Activated CD4-positive, alpha-beta memory T cell treated with anti-CD3 and anti-CD28 coated beads, Interleukin-2, amount 10 ng/mL, durations not matched to agents 7 days and 5 days (primary cell): ENCODE measurements around the gene ARHGAP26. TPM values are rescaled to one million over a fixed set of nuclear protein-coding genes. Genes with fewer than 3 reads are reported as not detected.

Experiments used
- CTCF ChIA-PET: fragments of 350-600 bp; sonication (Branson Sonifier 250); formaldehyde crosslinking; loops from one replicate; lab custom pipeline; 2021; ENCODE audit warnings: antibody characterized with exemption, inconsistent platforms; lab: Charles Lee
- POLR2A ChIA-PET: fragments of 350-600 bp; sonication (Branson Sonifier 250); formaldehyde crosslinking; loops from one replicate; lab custom pipeline; 2021; ENCODE audit warnings: antibody characterized with exemption; lab: Charles Lee
- DNase-seq: peaks from one replicate; pipeline ENCODE4 v3.0.0-alpha.2; 2020
- H3K27ac Mint-ChIP-seq: one replicate; pipeline ENCODE4 v1.8.0; 2021; ENCODE audit warnings: mild to moderate bottlenecking, mixed read lengths
- H3K27me3 Mint-ChIP-seq: one replicate; pipeline ENCODE4 v1.8.0; 2021; ENCODE audit warnings: mixed read lengths
- H3K36me3 Mint-ChIP-seq: one replicate; pipeline ENCODE4 v1.8.0; 2021; ENCODE audit warnings: low read depth, mixed read lengths
- H3K4me1 Mint-ChIP-seq: one replicate; pipeline ENCODE4 v1.8.0; 2021; ENCODE audit warnings: mixed read lengths
- H3K4me3 Mint-ChIP-seq: one replicate; pipeline ENCODE4 v1.8.0; 2021; ENCODE audit warnings: mild to moderate bottlenecking, mixed read lengths
- H3K9me3 Mint-ChIP-seq: one replicate; pipeline ENCODE4 v1.8.0; 2021; ENCODE audit warnings: mixed read lengths
- total RNA-seq, 2 experiments: library from RNA; stranded (reverse); gene quantifications; one replicate each; pipeline ENCODE4 v1.2.3, GENCODE V29; 2021

Gene ARHGAP26
- total RNA-seq, 2 experiments from 2014 or later = 14.8 to 17.1 TPM

DNA sequence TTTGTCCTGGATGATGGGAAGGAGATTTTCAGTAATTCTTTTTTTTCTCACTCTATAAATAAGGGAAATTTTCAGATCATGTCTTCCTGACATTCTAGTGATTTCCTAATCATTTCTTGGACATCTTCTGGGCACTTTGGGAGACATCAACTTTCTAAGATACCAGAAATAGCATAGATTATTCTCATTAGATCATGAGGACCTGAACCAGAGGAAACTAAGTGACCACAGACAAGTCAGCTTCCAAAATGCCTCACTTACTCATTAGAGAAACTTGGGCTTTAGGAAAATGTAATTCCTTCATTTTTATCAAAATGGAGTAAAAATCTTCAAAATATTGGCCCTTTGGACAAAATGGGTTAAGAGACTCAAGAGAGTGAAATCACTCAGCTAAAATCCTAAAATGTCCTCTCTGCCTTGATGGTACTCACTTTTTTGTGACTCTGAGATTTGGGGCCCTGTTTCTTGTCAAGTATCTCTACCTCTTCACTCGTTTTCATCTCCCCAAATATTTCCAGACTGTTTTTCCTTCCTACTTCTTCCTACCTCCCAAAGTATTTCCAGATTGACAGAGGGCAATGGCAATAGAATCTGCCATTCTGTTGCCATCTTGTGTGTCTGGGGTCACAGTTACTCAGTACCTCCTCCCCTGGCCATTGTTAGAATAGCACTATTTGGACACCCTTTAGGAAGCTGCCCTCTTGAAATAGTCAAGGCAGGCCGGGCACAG, 438.8 kb downstream of the ARHGAP26 start:
- CTCF ChIA-PET = no interaction called here

GRCh38 chr5:143209881-143210395, 439.8 kb downstream of the ARHGAP26 start:
- no peaks in the 10 kb centered on the region for H3K9me3 Mint-ChIP-seq
- ChIA-PET CTCF (no interaction called here), POLR2A (no interaction called here)
- DNase-seq = no peak
- H3K4me3 Mint-ChIP-seq = no peak overlapping the region
- H3K36me3 Mint-ChIP-seq = peaks cover 4% of the 10 kb centered on the region
- H3K4me1 Mint-ChIP-seq = peaks cover 40% of the 10 kb centered on the region
- H3K27ac Mint-ChIP-seq = no peak overlapping the region
- peaks cover 2% of the 10 kb centered on the region for H3K27me3 Mint-ChIP-seq

More for the DNA sequence above, 438.8 kb downstream of the ARHGAP26 start:
- DNase-seq = no peak
- POLR2A ChIA-PET = no interaction called here
- Mint-ChIP-seq H3K36me3 (peaks cover 4% of the 10 kb centered on the region), H3K27ac (no peak overlapping the region), H3K9me3 (no peaks in the 10 kb centered on the region), H3K4me3 (no peak overlapping the region), H3K4me1 (peaks cover 32% of the 10 kb centered on the region), H3K27me3 (peaks cover 2% of the 10 kb centered on the region)

- no peak for DNase-seq
- peaks cover 39% of the 10 kb centered on the region for H3K4me1 Mint-ChIP-seq
- H3K27me3 Mint-ChIP-seq = peaks cover 2% of the 10 kb centered on the region
- no peaks in the 10 kb centered on the region for H3K9me3 Mint-ChIP-seq
- ChIA-PET CTCF (no interaction called here), POLR2A (no interaction called here)
- H3K27ac Mint-ChIP-seq = no peak overlapping the region
- H3K36me3 Mint-ChIP-seq = peaks cover 7% of the 10 kb centered on the region
- H3K4me3 Mint-ChIP-seq = no peak overlapping the region
Observed at GRCh38 chr5:143210576-143210975, 440.4 kb downstream of the ARHGAP26 start.

GRCh38 chr5:143212261-143212660, 442.1 kb downstream of the ARHGAP26 start:
- POLR2A ChIA-PET = interaction anchor here (0.8 kb wide), 1 partner anchor 26 kb away, joined by 3 read pairs; no protein-coding TSS in a partner anchor
- H3K4me3 Mint-ChIP-seq = no peak overlapping the region

GRCh38 chr5:143213231-143213850, 443.2 kb downstream of the ARHGAP26 start:
- peaks cover 2% of the 10 kb centered on the region for H3K27me3 Mint-ChIP-seq
- H3K4me3 Mint-ChIP-seq = no peak overlapping the region
- H3K9me3 Mint-ChIP-seq = no peaks in the 10 kb centered on the region
- peak overlapping the region; percentile 53 for H3K27ac Mint-ChIP-seq
- DNase-seq = no peak
- H3K4me1 Mint-ChIP-seq = peaks cover 46% of the 10 kb centered on the region
- ChIA-PET POLR2A (interaction anchor here (0.9 to 1.3 kb wide), 3 partner anchors 10 to 18 kb away, joined by 3 to 7 read pairs (median 5); no protein-coding TSS in a partner anchor), CTCF (no interaction called here)
- peaks cover 10% of the 10 kb centered on the region for H3K36me3 Mint-ChIP-seq

More at GRCh38 chr5:143212261-143212660, 442.1 kb downstream of the ARHGAP26 start:
- H3K9me3 Mint-ChIP-seq = no peaks in the 10 kb centered on the region
- H3K36me3 Mint-ChIP-seq = peaks cover 14% of the 10 kb centered on the region
- CTCF ChIA-PET = no interaction called here
- peaks cover 39% of the 10 kb centered on the region for H3K4me1 Mint-ChIP-seq
- H3K27ac Mint-ChIP-seq = no peak overlapping the region
- H3K27me3 Mint-ChIP-seq = peaks cover 2% of the 10 kb centered on the region
- DNase-seq = no peak

GRCh38 chr5:143213851-143214363, 443.7 kb downstream of the ARHGAP26 start:
- Mint-ChIP-seq H3K27me3 (peaks cover 2% of the 10 kb centered on the region), H3K9me3 (no peaks in the 10 kb centered on the region), H3K27ac (peak overlapping the region; percentile 53), H3K4me3 (no peak overlapping the region), H3K4me1 (peaks cover 50% of the 10 kb centered on the region), H3K36me3 (peaks cover 10% of the 10 kb centered on the region)
- ChIA-PET POLR2A (interaction anchor here (0.9 to 1.3 kb wide), 3 partner anchors 9 to 17 kb away, joined by 3 to 7 read pairs (median 5); no protein-coding TSS in a partner anchor), CTCF (interaction anchor here (0.7 kb wide), 1 partner anchor 614 kb away, joined by 5 read pairs; no protein-coding TSS in a partner anchor)
- DNase-seq = no peak

DNA sequence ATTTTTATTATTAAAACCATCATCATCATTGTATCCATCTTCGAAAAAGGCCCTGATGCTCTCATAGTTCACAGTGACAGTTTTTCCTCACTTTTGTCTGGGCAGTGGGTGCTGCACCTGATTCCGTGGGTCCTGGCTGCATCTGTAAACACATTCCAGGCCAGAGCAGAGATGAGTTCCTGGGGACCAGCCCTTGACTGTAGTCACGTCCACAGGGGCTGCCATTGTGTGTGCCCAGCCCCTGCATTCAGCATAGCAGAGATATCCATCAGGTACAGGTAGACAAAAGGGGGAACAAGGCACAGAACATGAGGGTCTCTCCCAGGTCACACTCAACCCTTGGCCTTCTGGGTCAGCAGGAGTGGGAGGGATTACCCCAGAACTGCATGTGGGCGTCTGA, 444.3 kb downstream of the ARHGAP26 start:
- CTCF ChIA-PET = interaction anchor here (0.7 kb wide), 1 partner anchor 613 kb away, joined by 5 read pairs; no protein-coding TSS in a partner anchor
- H3K36me3 Mint-ChIP-seq = peaks cover 10% of the 10 kb centered on the region
- peaks cover 53% of the 10 kb centered on the region for H3K4me1 Mint-ChIP-seq
- no peak overlapping the region for H3K27ac Mint-ChIP-seq
- POLR2A ChIA-PET = interaction anchor here (1.1 to 1.3 kb wide), 3 partner anchors 8 to 15 kb away, joined by 3 to 7 read pairs (median 5); no protein-coding TSS in a partner anchor
- DNase-seq = no peak
- no peak overlapping the region for H3K4me3 Mint-ChIP-seq
- H3K9me3 Mint-ChIP-seq = no peaks in the 10 kb centered on the region
- H3K27me3 Mint-ChIP-seq = peaks cover 2% of the 10 kb centered on the region

DNA sequence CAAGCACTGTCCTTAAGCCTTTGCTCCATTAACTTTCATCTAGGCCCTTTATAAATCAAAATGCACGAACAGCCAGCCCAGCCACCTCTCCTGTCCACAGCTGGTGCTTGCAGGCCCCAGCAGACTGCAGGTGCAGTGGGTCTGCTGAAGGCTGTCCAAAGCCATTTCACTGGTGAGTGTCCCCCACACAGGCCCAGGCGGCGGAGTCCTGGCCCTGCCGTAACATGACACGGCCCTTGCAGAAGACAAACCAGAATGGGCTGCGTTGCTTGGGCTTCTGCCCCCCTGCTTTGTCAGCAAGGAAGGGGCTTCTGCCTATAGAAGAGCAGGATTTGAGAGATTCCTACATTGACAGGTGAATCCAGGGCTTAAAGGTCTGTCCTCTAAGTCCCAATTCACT, 444.7 kb downstream of the ARHGAP26 start:
- peaks cover 2% of the 10 kb centered on the region for H3K27me3 Mint-ChIP-seq
- CTCF ChIA-PET = no interaction called here
- POLR2A ChIA-PET = interaction anchor here (1.1 kb wide), 1 partner anchor 14 kb away, joined by 3 read pairs; no protein-coding TSS in a partner anchor
- DNase-seq = no peak
- H3K9me3 Mint-ChIP-seq = no peaks in the 10 kb centered on the region
- no peak overlapping the region for H3K4me3 Mint-ChIP-seq
- no peak overlapping the region for H3K27ac Mint-ChIP-seq
- H3K4me1 Mint-ChIP-seq = peaks cover 54% of the 10 kb centered on the region
- peaks cover 10% of the 10 kb centered on the region for H3K36me3 Mint-ChIP-seq

- Mint-ChIP-seq H3K9me3 (no peaks in the 10 kb centered on the region), H3K27ac (no peak overlapping the region), H3K27me3 (peaks cover 2% of the 10 kb centered on the region), H3K4me3 (no peak overlapping the region), H3K4me1 (peaks cover 62% of the 10 kb centered on the region), H3K36me3 (peaks cover 10% of the 10 kb centered on the region)
- ChIA-PET CTCF (no interaction called here), POLR2A (interaction anchor here (0.7 to 1.1 kb wide), 2 partner anchors 14 to 63 kb away, joined by 3 read pairs; no protein-coding TSS in a partner anchor)
- no peak for DNase-seq
Observed at GRCh38 chr5:143215690-143216089, 445.5 kb downstream of the ARHGAP26 start.

DNA sequence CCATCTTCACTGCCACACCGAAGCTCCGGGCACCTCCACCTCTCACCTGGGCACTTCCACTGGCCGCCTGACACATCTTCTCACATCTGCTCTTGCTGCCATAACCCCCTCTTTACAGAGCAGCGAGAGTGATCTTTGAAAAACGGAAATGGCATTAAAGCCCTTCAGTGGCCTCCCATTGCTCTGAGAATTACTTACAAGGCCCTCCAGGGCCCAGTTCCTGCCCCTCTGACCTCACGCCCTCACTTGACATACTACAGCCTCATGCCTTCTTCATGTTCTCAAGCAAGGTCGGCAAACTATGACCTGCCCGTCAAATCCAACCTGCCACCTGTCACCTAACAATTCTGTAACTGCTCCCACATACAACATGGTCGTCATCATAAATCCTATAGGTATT, 446.0 kb downstream of the ARHGAP26 start:
- H3K27me3 Mint-ChIP-seq = peaks cover 2% of the 10 kb centered on the region
- peaks cover 10% of the 10 kb centered on the region for H3K36me3 Mint-ChIP-seq
- no peaks in the 10 kb centered on the region for H3K9me3 Mint-ChIP-seq
- H3K4me1 Mint-ChIP-seq = peaks cover 67% of the 10 kb centered on the region
- ChIA-PET POLR2A (interaction anchor here (0.6 to 0.7 kb wide), 2 partner anchors 10 to 63 kb away, joined by 3 to 4 read pairs; no protein-coding TSS in a partner anchor), CTCF (no interaction called here)
- DNase-seq = no peak
- no peak overlapping the region for H3K4me3 Mint-ChIP-seq
- no peak overlapping the region for H3K27ac Mint-ChIP-seq

DNA sequence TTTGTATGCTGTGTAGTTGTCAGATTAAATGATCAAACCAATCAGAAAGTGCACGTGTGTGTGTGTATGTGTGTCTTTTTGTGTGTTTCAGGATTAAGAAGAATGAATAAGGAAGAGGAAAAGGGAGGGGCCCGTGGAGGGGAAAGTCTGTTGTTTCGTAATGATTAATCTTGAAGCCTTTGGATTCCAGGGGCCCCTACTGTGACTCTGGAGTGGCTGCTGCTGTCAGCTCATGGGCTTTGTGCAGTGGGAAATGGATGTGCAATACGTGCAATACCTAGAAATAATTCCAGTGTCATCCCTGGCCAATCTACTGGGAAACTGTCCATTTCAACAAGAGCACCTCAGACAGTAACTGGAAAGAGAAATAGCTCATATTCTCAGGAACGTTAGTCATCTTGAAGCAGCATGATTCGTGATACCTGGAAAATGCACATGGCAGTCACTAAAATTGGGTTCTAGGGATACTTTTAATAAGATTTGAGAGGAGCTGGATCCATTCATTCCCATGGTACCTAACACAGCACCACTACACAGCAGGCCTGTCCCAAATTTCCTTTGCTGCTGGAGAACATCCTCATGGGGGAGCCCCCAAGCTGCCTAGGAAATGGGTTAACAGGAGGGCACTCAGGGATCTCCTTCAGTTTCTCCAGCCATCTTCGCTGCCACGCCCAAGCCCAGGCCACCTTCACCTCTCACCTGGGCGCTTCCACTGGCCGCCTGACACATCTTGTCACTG, 447.1 kb downstream of the ARHGAP26 start:
- Mint-ChIP-seq H3K4me3 (no peak overlapping the region), H3K4me1 (peaks cover 76% of the 10 kb centered on the region), H3K27me3 (no peaks in the 10 kb centered on the region), H3K9me3 (no peaks in the 10 kb centered on the region), H3K36me3 (peaks cover 10% of the 10 kb centered on the region), H3K27ac (peak overlapping the region; percentile 16)
- ChIA-PET POLR2A (no interaction called here), CTCF (interaction anchor here (1.4 kb wide), 1 partner anchor 187 kb away, joined by 3 read pairs; the partner anchor contains the start of gene NR3C1)
- DNase-seq = no peak

- Mint-ChIP-seq H3K9me3 (no peaks in the 10 kb centered on the region), H3K27me3 (no peaks in the 10 kb centered on the region), H3K4me3 (no peak overlapping the region), H3K36me3 (peaks cover 10% of the 10 kb centered on the region), H3K27ac (peak overlapping the region; percentile 16), H3K4me1 (peaks cover 82% of the 10 kb centered on the region)
- CTCF ChIA-PET = interaction anchor here (1.4 kb wide), 1 partner anchor 186 kb away, joined by 3 read pairs; the partner anchor contains the start of gene NR3C1
- no peak for DNase-seq
- POLR2A ChIA-PET = no interaction called here
Observed at GRCh38 chr5:143217804-143218160, 447.6 kb downstream of the ARHGAP26 start.
